H9 (cell line): ENCODE measurements around the gene DBX2. TPM values are rescaled to one million over a fixed set of nuclear protein-coding genes. Genes with fewer than 3 reads are reported as not detected.
"Not testable (repeated sequence)": the region's sequence is repeated elsewhere in the genome, so short reads cannot be mapped to it uniquely, and the experiment has no call there.

ENCODE experiments used
- DNase-seq: peaks from one replicate; pipeline ENCODE4 v3.0.0-alpha.2; 2017
- H2AFZ ChIP-seq: one replicate; pipeline ENCODE4 v1.6.1; 2013; ENCODE audit warnings: mild to moderate bottlenecking, low read length, control low read depth, moderate library complexity
- H2AK5ac ChIP-seq: 2 replicates; pipeline ENCODE4 v1.6.1; 2013; ENCODE audit warnings: low read length, control low read depth, mixed read lengths; ENCODE audit not compliant: insufficient read length
- H2BK120ac ChIP-seq: one replicate; pipeline ENCODE4 v1.6.1; 2013; ENCODE audit warnings: low read depth, mild to moderate bottlenecking, low read length, control low read depth, inconsistent platforms; ENCODE audit not compliant: poor library complexity, severe bottlenecking
- H2BK12ac ChIP-seq: 2 replicates; pipeline ENCODE4 v1.6.1; 2013; ENCODE audit warnings: low read length, control low read depth, mixed read lengths, low read depth; ENCODE audit not compliant: insufficient read length
- H2BK15ac ChIP-seq: 2 replicates; pipeline ENCODE4 v1.6.1; 2013; ENCODE audit warnings: low read depth, low read length, control low read depth
- H2BK20ac ChIP-seq: one replicate; pipeline ENCODE4 v1.6.1; 2013; ENCODE audit warnings: low read depth, mild to moderate bottlenecking, low read length, control low read depth, inconsistent platforms; ENCODE audit not compliant: poor library complexity, severe bottlenecking
- H2BK5ac ChIP-seq: 2 replicates; pipeline ENCODE4 v1.6.1; 2013; ENCODE audit warnings: low read length, control low read depth, mixed read lengths; ENCODE audit not compliant: insufficient read length
- H3K14ac ChIP-seq: 2 replicates; pipeline ENCODE4 v1.6.1; 2013; ENCODE audit warnings: low read length, control low read depth; ENCODE audit not compliant: insufficient read depth
- H3K18ac ChIP-seq: 2 replicates; pipeline ENCODE4 v1.6.1; 2013; ENCODE audit warnings: low read depth, mild to moderate bottlenecking, mixed read lengths, low read length, control low read depth; ENCODE audit not compliant: insufficient read length
- H3K23ac ChIP-seq: 2 replicates; pipeline ENCODE4 v1.6.1; 2013; ENCODE audit warnings: low read length, control low read depth, mixed read lengths, low read depth; ENCODE audit not compliant: insufficient read length
- H3K23me2 ChIP-seq: 2 replicates; pipeline ENCODE4 v1.6.1; 2013; ENCODE audit warnings: low read depth, mild to moderate bottlenecking, mixed read lengths, low read length, control low read depth; ENCODE audit not compliant: insufficient read length, poor library complexity, severe bottlenecking
- H3K27ac ChIP-seq: 2 replicates; pipeline ENCODE4 v1.5.1; 2013; ENCODE audit warnings: low read length, control low read depth, mixed read lengths, low read depth; ENCODE audit not compliant: insufficient read length
- H3K27me3 ChIP-seq: 2 replicates; pipeline ENCODE4 v1.6.1; 2013; ENCODE audit warnings: low read length, control low read depth, inconsistent platforms; ENCODE audit not compliant: insufficient read depth
- H3K4ac ChIP-seq: 2 replicates; pipeline ENCODE4 v1.6.1; 2013; ENCODE audit warnings: low read depth, mild to moderate bottlenecking, control low read depth, inconsistent platforms, low read length, moderate library complexity
- H3K4me1 ChIP-seq: 2 replicates; pipeline ENCODE4 v1.6.1; 2013; ENCODE audit warnings: low read length, control low read depth, inconsistent platforms; ENCODE audit not compliant: insufficient read depth
- H3K4me2 ChIP-seq: 2 replicates; pipeline ENCODE4 v1.6.1; 2013; ENCODE audit warnings: low read length, control low read depth, mixed read lengths; ENCODE audit not compliant: insufficient read length, insufficient read depth
- H3K56ac ChIP-seq: 2 replicates; pipeline ENCODE4 v1.6.1; 2013; ENCODE audit warnings: low read depth, mild to moderate bottlenecking, mixed read lengths, low read length, control low read depth; ENCODE audit not compliant: insufficient read length
- H3K79me1 ChIP-seq: 2 replicates; pipeline ENCODE4 v1.6.1; 2013; ENCODE audit warnings: low read depth, mild to moderate bottlenecking, moderate library complexity, low read length, control low read depth, inconsistent platforms; ENCODE audit not compliant: insufficient read depth, poor library complexity, severe bottlenecking
- H3K79me2 ChIP-seq: 2 replicates; pipeline ENCODE4 v1.6.1; 2013; ENCODE audit warnings: low read length, control low read depth, inconsistent platforms; ENCODE audit not compliant: insufficient read depth
- H3K9ac ChIP-seq: 2 replicates; pipeline ENCODE4 v1.6.1; 2013; ENCODE audit warnings: low read length, control low read depth, mixed read lengths; ENCODE audit not compliant: insufficient read length; ENCODE audit errors: extremely low read depth
- H3K9me3 ChIP-seq: one replicate; pipeline ENCODE4 v1.6.1; 2013; ENCODE audit warnings: low read depth, low read length, inconsistent platforms; ENCODE audit not compliant: control insufficient read depth
- H3T11ph ChIP-seq: one replicate; pipeline ENCODE4 v1.6.1; 2013; ENCODE audit warnings: mild to moderate bottlenecking, low read length, control low read depth, inconsistent platforms
- H4K20me1 ChIP-seq: one replicate; pipeline ENCODE4 v1.6.1; 2013; ENCODE audit not compliant: control insufficient read depth, insufficient read length, insufficient read depth
- H4K5ac ChIP-seq: 2 replicates; pipeline ENCODE4 v1.6.1; 2013; ENCODE audit warnings: low read depth, mild to moderate bottlenecking, mixed read lengths, low read length, control low read depth; ENCODE audit not compliant: insufficient read length
- H4K8ac ChIP-seq: replicated peaks from 2 replicates; pipeline ENCODE4 v1.6.1; 2013; ENCODE audit warnings: low read length, control low read depth, mixed read lengths, low read depth; ENCODE audit not compliant: insufficient read length
- H4K91ac ChIP-seq: 2 replicates; pipeline ENCODE4 v1.6.1; 2013; ENCODE audit warnings: low read depth, mild to moderate bottlenecking, moderate library complexity, mixed read lengths, low read length, control low read depth; ENCODE audit not compliant: insufficient read length
- H3K27ac Mint-ChIP-seq, 3 experiments: 2 replicates in 2 of 3; 3 replicates in 1 of 3; pipeline ENCODE4 v1.8.0; 2020 to 2021; ENCODE audit warnings: mixed read lengths in 3 of 3, mild to moderate bottlenecking in 1 of 3, moderate library complexity in 1 of 3
- H3K27me3 Mint-ChIP-seq: 2 replicates; pipeline ENCODE4 v1.8.0; 2021; ENCODE audit warnings: low read depth, mild to moderate bottlenecking, moderate library complexity, mixed read lengths
- H3K36me3 Mint-ChIP-seq, 3 experiments: 2 replicates in 2 of 3; 3 replicates in 1 of 3; pipeline ENCODE4 v1.8.0; 2020 to 2021; ENCODE audit warnings: low read depth in 3 of 3, mixed read lengths in 3 of 3; ENCODE audit not compliant: insufficient read depth in 1 of 3
- H3K4me1 Mint-ChIP-seq, 2 experiments: 2 replicates each; pipeline ENCODE4 v1.8.0; 2020; ENCODE audit warnings: mixed read lengths in 2 of 2
- H3K4me3 Mint-ChIP-seq, 2 experiments: 2 replicates in 1 of 2; 3 replicates in 1 of 2; pipeline ENCODE4 v1.8.0; 2020 to 2021; ENCODE audit warnings: mild to moderate bottlenecking in 2 of 2, mixed read lengths in 2 of 2, moderate library complexity in 1 of 2
- H3K9me3 Mint-ChIP-seq, 2 experiments: 2 replicates in 1 of 2; 3 replicates in 1 of 2; pipeline ENCODE4 v1.8.0; 2020; ENCODE audit warnings: mild to moderate bottlenecking in 2 of 2, mixed read lengths in 2 of 2, moderate library complexity in 1 of 2
- CTCF ChIP-seq: fragments of 200-600 bp; sonication (generic); conservative IDR thresholded peaks from 3 replicates; pipeline ENCODE4 v1.8.0; 2021; ENCODE audit warnings: antibody characterized with exemption, mild to moderate bottlenecking
- WGBS: extraction: QIAGEN DNeasy Blood & Tissue Kit; methylation state at CpG from one replicate; pipeline ENCODE4 v1.1.7; 2013; ENCODE audit warnings: missing lambda C conversion rate, low lambda C conversion rate, mixed read lengths; ENCODE audit not compliant: insufficient read length; ENCODE audit errors: extremely low coverage; 5-methylcytosine and 5-hydroxymethylcytosine counted together
- total RNA-seq: library from RNA; stranded (reverse); gene quantifications from 2 replicates; pipeline ENCODE4 v1.2.1, GENCODE V29; 2021

Gene DBX2
- total RNA-seq, 1 experiment from 2014 or later: not detected

- no peak overlapping the region for H4K91ac ChIP-seq
- DNase-seq: no peak
- no peak overlapping the region for H2AK5ac ChIP-seq
- H3K9ac ChIP-seq: no peak overlapping the region
- no peak overlapping the region for H2AFZ ChIP-seq
- no peak overlapping the region for H3K23ac ChIP-seq
- H3K4me1 ChIP-seq: no peaks in the 10 kb centered on the region
- no peak overlapping the region for H2BK12ac ChIP-seq
- no peak overlapping the region for H3K18ac ChIP-seq
- H3K36me3 Mint-ChIP-seq: no peaks in the 10 kb centered on the region
- no peak overlapping the region for H3K27ac Mint-ChIP-seq
- H3K27ac ChIP-seq: no peak overlapping the region
- H3K56ac ChIP-seq: no peak overlapping the region
- no peak overlapping the region for H3T11ph ChIP-seq
- no peak for TF ChIP-seq CTCF
- no peak overlapping the region for H3K14ac ChIP-seq
- no peaks in the 10 kb centered on the region for H3K27me3 ChIP-seq
- no peak overlapping the region for H3K4me2 ChIP-seq
- no peaks in the 10 kb centered on the region for H3K23me2 ChIP-seq
- H2BK120ac ChIP-seq: no peak overlapping the region
- H3K4ac ChIP-seq: no peak overlapping the region
- no peak overlapping the region for H2BK15ac ChIP-seq
- no peaks in the 10 kb centered on the region for H3K9me3 Mint-ChIP-seq
- no CpG with 5 or more reads among the region's 2 CpGs for WGBS
- H4K20me1 ChIP-seq: no peaks in the 10 kb centered on the region
- H4K8ac ChIP-seq: no peak overlapping the region
- H3K4me3 Mint-ChIP-seq: no peak overlapping the region
- H3K4me1 Mint-ChIP-seq: no peaks in the 10 kb centered on the region
- no peak overlapping the region for H2BK5ac ChIP-seq
- no peaks in the 10 kb centered on the region; the same call in 1 of the 2 replicates for H3K27me3 Mint-ChIP-seq
- no peaks in the 10 kb centered on the region for H3K9me3 ChIP-seq
- H3K79me2 ChIP-seq: no peaks in the 10 kb centered on the region
- no peak overlapping the region for H2BK20ac ChIP-seq
- H4K5ac ChIP-seq: no peak overlapping the region
- no peaks in the 10 kb centered on the region for H3K79me1 ChIP-seq
Observed at GRCh38 chr12:45098766-45099165, 47.9 kb upstream of the DBX2 start.

- H2BK12ac ChIP-seq, H3K27me3 ChIP-seq, H2BK15ac ChIP-seq, H3K9me3 Mint-ChIP-seq, H3K4me1 ChIP-seq, H4K5ac ChIP-seq, H3T11ph ChIP-seq, H3K79me2 ChIP-seq, H3K23me2 ChIP-seq, H3K9me3 ChIP-seq, H3K27ac ChIP-seq, H4K91ac ChIP-seq, H2AFZ ChIP-seq, H4K8ac ChIP-seq, H3K4me1 Mint-ChIP-seq, H3K4ac ChIP-seq, H3K79me1 ChIP-seq, H3K9ac ChIP-seq, H4K20me1 ChIP-seq, H3K4me2 ChIP-seq, DNase-seq, H2BK5ac ChIP-seq, H3K56ac ChIP-seq, H2BK20ac ChIP-seq, H2AK5ac ChIP-seq, H3K14ac ChIP-seq, H3K27me3 Mint-ChIP-seq, H3K18ac ChIP-seq, H3K4me3 Mint-ChIP-seq, H2BK120ac ChIP-seq, H3K27ac Mint-ChIP-seq, H3K36me3 Mint-ChIP-seq, H3K23ac ChIP-seq: not testable (repeated sequence)
- no CpG with 5 or more reads among the region's 3 CpGs for WGBS
Observed at GRCh38 chr12:45095417-45095816, 44.5 kb upstream of the DBX2 start.
